Right atrium auricular region (tissue), 2 donors: Measurements from ENCODE around the gene MAGEA4. TPM values are rescaled to one million over a fixed set of nuclear protein-coding genes. Genes with fewer than 3 reads are reported as not detected.

Experiments used
- DNase-seq: peaks from one replicate; pipeline ENCODE4 v3.0.0-alpha.2; 2019; ENCODE audit warnings: low spot score
- H3K27ac ChIP-seq, 2 donors: fragments of 200-600 bp; sonication (generic); 1 replicate in 1 of 2; 2 replicates in 1 of 2; pipeline ENCODE4 v1.5.1; 2016 to 2019
- H3K27me3 ChIP-seq, 2 donors: fragments of 200-600 bp; sonication (generic); one replicate each; pipeline versions ENCODE4 v1.5.1 to v1.6.0; 2017 to 2019
- H3K36me3 ChIP-seq: fragments of 200-600 bp; sonication (generic); one replicate; pipeline ENCODE4 v1.5.1; 2016
- H3K4me1 ChIP-seq, 2 donors: fragments of 200-600 bp; sonication (generic); one replicate each; pipeline versions ENCODE4 v1.5.1 to v1.6.0; 2017 to 2019
- H3K4me3 ChIP-seq, 2 donors: fragments of 200-600 bp; sonication (generic); 1 replicate in 1 of 2; 2 replicates in 1 of 2; pipeline ENCODE4 v1.5.1; 2017 to 2019; ENCODE audit warnings: mild to moderate bottlenecking in 1 of 2, moderate library complexity in 1 of 2
- H3K9me3 ChIP-seq, 2 donors: fragments of 200-600 bp; sonication (generic); one replicate each; pipeline ENCODE4 v1.5.1; 2019
- microRNA counts, 2 donors: library from miRNA; unstranded; fragments of <30 nt; microRNA quantifications; one replicate each; lab custom pipeline; 2016 to 2017
- microRNA-seq, 2 donors: library from miRNA; unstranded; fragments of <30 nt; microRNA quantifications; one replicate each; pipeline ENCODE4, GENCODE V29; 2016 to 2017; ENCODE audit warnings: borderline number of aligned reads in 2 of 2, borderline replicate concordance in 1 of 2
- total RNA-seq, 2 donors: library from RNA; depleted of rRNA; stranded (reverse); fragments of >200 nt; gene quantifications; one replicate each; pipeline ENCODE4 v1.1.0, GENCODE V29; 2016
- TF ChIP-seq, protein P1 (sequence below), 2 donors: fragments of 200-600 bp; sonication (generic); IDR thresholded peaks; one replicate each; pipeline ENCODE4 v1.5.1; 2019; ENCODE audit warnings: antibody characterized with exemption in 2 of 2

MAGEA4 gene
- total RNA-seq, 2 donors from 2014 or later = not detected

DNA sequence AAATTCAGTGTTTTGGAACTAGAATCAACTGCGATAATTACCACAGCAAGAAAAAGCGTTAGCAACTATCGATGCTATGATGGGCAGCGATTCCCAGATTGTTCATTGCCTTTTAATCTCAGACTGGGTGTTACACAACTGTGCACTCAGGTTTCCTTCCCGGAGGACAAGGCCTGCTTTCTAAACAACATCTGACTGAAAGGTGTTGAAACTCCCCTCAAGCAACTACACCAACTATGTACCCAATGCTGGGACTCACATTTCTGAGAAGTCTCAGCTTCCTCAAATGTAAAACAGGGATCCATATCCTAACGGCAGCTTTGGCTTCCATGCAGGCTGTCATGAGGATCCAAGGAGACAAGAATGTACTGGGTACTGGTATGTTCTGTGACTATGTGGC lies 53.5 kb downstream of the MAGEA4 start:
- Histone ChIP-seq H3K4me3 (no peak overlapping the region), H3K27me3 (no peaks in the 10 kb centered on the region), H3K36me3 (peaks cover 10% of the 10 kb centered on the region), H3K9me3 (no peaks in the 10 kb centered on the region), H3K27ac (no peak overlapping the region), H3K4me1 (no peaks in the 10 kb centered on the region)
- DNase-seq = no peak
- TF ChIP-seq, protein P1, sequence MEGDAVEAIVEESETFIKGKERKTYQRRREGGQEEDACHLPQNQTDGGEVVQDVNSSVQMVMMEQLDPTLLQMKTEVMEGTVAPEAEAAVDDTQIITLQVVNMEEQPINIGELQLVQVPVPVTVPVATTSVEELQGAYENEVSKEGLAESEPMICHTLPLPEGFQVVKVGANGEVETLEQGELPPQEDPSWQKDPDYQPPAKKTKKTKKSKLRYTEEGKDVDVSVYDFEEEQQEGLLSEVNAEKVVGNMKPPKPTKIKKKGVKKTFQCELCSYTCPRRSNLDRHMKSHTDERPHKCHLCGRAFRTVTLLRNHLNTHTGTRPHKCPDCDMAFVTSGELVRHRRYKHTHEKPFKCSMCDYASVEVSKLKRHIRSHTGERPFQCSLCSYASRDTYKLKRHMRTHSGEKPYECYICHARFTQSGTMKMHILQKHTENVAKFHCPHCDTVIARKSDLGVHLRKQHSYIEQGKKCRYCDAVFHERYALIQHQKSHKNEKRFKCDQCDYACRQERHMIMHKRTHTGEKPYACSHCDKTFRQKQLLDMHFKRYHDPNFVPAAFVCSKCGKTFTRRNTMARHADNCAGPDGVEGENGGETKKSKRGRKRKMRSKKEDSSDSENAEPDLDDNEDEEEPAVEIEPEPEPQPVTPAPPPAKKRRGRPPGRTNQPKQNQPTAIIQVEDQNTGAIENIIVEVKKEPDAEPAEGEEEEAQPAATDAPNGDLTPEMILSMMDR (IDR thresholded peaks at IDR 0.05) = no peak

DNA sequence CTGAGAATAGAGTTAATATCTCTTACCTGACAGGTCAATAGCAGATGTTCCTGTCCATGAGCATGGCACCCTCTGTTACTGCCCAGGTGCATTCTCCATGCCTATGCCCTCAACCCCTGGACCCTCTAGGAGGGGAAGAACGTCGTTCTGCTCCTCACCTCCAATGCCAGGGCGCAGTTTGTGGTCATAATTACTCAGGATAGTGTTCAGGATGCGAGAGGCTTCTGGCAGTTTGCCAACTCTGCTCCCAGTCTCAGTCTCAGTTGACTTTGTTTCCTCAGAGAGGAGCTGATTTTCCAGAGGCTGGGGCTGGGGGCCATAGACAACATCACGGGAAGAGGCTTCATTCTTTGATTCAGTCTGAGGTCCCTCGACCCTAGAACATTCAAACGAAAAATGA lies 57.3 kb downstream of the MAGEA4 start:
- Histone ChIP-seq H3K4me1 (no peaks in the 10 kb centered on the region), H3K27me3 (no peaks in the 10 kb centered on the region), H3K4me3 (no peak overlapping the region), H3K27ac (no peak overlapping the region), H3K36me3 (peaks cover 10% of the 10 kb centered on the region), H3K9me3 (no peaks in the 10 kb centered on the region)
- TF ChIP-seq, protein P1 (IDR thresholded peaks at IDR 0.05) = no peak
- no peak for DNase-seq

DNA sequence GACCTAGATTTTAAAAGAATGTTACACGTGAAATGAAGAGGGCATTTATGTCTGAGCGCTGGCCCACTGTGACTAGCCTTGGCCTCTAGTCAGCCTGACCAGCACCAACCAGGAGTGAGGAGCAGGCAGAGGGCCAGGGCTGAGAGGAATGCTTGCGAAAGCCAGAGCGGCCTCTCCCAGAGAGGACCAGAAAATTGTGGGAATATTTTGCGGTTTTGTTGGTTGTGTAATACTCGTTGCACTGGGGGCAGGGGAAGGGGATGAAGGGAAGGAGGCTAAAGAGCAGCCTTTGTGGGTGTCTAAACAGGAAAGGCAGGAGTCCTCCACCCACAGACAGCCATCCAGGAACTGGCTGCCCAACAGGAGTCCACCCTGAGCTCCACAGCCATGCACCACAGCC lies 58.0 kb downstream of the MAGEA4 start:
- peak; percentile 83 for DNase-seq
- Histone ChIP-seq H3K27me3 (no peaks in the 10 kb centered on the region), H3K4me3 (no peak overlapping the region), H3K27ac (no peak overlapping the region), H3K9me3 (no peaks in the 10 kb centered on the region), H3K4me1 (no peaks in the 10 kb centered on the region), H3K36me3 (peaks cover 10% of the 10 kb centered on the region)
- TF ChIP-seq, protein P1 (IDR thresholded peaks at IDR 0.05) = no peak

DNA sequence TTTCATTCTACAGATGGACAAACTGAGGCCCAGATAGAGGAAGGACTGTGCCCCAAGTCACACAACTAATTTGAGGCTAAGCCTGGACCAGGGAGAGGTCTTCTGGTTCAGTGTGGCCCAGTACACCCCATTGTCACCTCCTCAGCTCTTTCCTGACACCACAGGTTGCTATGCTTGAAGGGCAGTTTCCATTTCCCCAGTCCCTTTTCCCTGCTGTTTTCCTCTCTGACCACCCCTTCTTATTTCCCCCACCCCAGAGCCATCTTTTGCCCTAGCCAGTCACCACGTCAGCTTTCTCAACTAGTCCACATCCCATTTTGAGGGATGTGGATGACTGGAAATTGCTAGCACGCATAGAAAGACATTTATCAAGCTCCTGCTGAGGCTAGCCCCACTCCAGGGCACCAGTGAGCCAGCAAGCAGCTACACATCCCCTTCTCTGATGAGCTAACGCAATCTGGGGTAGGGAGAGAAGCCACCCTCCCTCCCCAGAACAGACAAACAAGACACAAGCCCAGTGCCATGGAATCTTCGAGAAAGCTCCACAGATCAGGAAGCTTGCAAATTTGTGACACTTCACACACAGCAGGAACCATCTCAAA lies 60.5 kb downstream of the MAGEA4 start:
- Histone ChIP-seq H3K9me3 (no peaks in the 10 kb centered on the region), H3K36me3 (peaks cover 10% of the 10 kb centered on the region), H3K4me1 (no peaks in the 10 kb centered on the region), H3K27ac (peak overlapping the region in 1 of 2 donors; percentile 74), H3K4me3 (peak overlapping the region; percentile 48 to 56), H3K27me3 (no peaks in the 10 kb centered on the region)
- no peak for DNase-seq
- TF ChIP-seq, protein P1 (IDR thresholded peaks at IDR 0.05) = no peak

DNA sequence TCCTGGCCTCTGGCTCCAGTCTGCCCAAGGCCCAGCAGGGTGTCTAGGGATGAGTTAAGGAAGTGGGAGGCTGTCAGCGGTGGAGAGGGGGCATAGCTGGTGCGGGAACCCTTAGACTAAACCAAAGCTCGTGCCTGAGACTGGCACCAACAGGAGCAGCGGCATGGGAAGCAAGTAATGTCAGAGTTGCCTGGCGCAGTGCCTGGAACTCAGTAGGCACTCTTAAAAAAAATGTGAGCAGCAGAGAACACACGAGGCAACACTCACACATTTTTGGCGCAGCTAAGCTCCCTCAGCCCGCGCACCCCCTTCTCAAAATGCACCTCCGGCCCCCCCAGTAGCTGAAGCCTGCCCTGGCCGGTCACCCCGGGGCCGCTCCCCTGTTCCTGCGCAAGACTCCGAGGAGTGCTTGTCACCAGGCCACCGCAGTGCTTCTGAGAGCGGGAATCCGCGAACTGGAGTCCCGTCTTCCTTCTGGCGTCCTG lies 61.2 kb downstream of the MAGEA4 start:
- Histone ChIP-seq H3K4me3 (peak overlapping the region; percentile 48 to 56), H3K9me3 (no peaks in the 10 kb centered on the region), H3K27me3 (no peaks in the 10 kb centered on the region), H3K36me3 (peaks cover 10% of the 10 kb centered on the region), H3K27ac (peak overlapping the region; percentile 43 to 74), H3K4me1 (no peaks in the 10 kb centered on the region)
- DNase-seq = no peak
- TF ChIP-seq, protein P1 (IDR thresholded peaks at IDR 0.05) = no peak

MicroRNA genes within 50 kb of the gene (microRNA counts, 767-probe panel; counts per million panel counts)
- microRNA hsa-miR-224-5p (lab: Ali Mortazavi, UCI) = 0 to 31.0 counts per million in 2 donors
- 0 counts per million in 2 donors for microRNA hsa-miR-452-5p (lab: Ali Mortazavi, UCI)

Small RNAs within 50 kb of the gene (microRNA-seq; reads per million reads assigned to microRNA genes)
- 570 to 1,201 reads per million in 2 donors for gene MIR224
- gene MIR452 = 242 to 486 reads per million in 2 donors

Other genes starting within 250 kb of the MAGEA4 start
- 1 to 10 TPM in 1 of 2 donors, under 1 TPM in 1; 0.08 to 1.7 TPM for gene PRRG3, start 217.4 kb upstream of the MAGEA4 start, total RNA-seq
- gene FATE1, start 196.9 kb upstream of the MAGEA4 start, total RNA-seq = not detected
- gene CNGA2, start 178.1 kb upstream of the MAGEA4 start, total RNA-seq = not detected
- gene GABRE, start 61.8 kb downstream of the MAGEA4 start, total RNA-seq = 10 to 100 TPM in 1 of 2 donors, 1 to 10 TPM in 1; 4.2 to 16.2 TPM
- not detected for gene MAGEA10, start 225.7 kb downstream of the MAGEA4 start, total RNA-seq